CD4-positive, alpha-beta T cell treated with Interleukin-4 for 1 hour (primary cell): ENCODE data around the gene TLE2.

ENCODE experiments used
- DNase-seq, 2 donors: peaks; one replicate each; pipeline ENCODE4 v3.0.0-alpha.2; 2020 to 2022

Gene TLE2

GRCh38 chr19:3036119-3036976 lies 7.3 kb upstream of the TLE2 start:
- DNase-seq: peak; percentile 82 to 86

- peak; percentile 98 to 99 for DNase-seq
Observed at GRCh38 chr19:3035542-3036118, 6.5 kb upstream of the TLE2 start.

GRCh38 chr19:3034656-3035541 lies 5.8 kb upstream of the TLE2 start:
- peak; percentile 22 to 47 for DNase-seq

- DNase-seq: no peak
Observed at GRCh38 chr19:3034406-3034655, 5.3 kb upstream of the TLE2 start.

GRCh38 chr19:3033595-3034405 lies 4.7 kb upstream of the TLE2 start:
- no peak for DNase-seq

GRCh38 chr19:3031607-3031867 lies 2.5 kb upstream of the TLE2 start:
- DNase-seq: no peak

- DNase-seq: no peak
Observed at GRCh38 chr19:3028305-3029064, 595 bp downstream of the TLE2 start.

- no peak for DNase-seq
Observed at GRCh38 chr19:3027981-3028304, 1.1 kb downstream of the TLE2 start.

- DNase-seq: no peak
Observed at GRCh38 chr19:3027292-3027691, 1.8 kb downstream of the TLE2 start.

- no peak for DNase-seq
Observed at GRCh38 chr19:3026768-3027167, 2.3 kb downstream of the TLE2 start.

- DNase-seq: no peak
Observed at GRCh38 chr19:3025549-3025886, 3.6 kb downstream of the TLE2 start.

- no peak for DNase-seq
Observed at GRCh38 chr19:3024870-3025548, 4.1 kb downstream of the TLE2 start.

- no peak for DNase-seq
Observed at GRCh38 chr19:3024509-3024869, 4.6 kb downstream of the TLE2 start.

- no peak for DNase-seq
Observed at GRCh38 chr19:3020321-3020960, 8.6 kb downstream of the TLE2 start.

GRCh38 chr19:3019211-3019854 lies 9.7 kb downstream of the TLE2 start:
- DNase-seq: no peak

- DNase-seq: no peak
Observed at GRCh38 chr19:3017923-3018322, 11.2 kb downstream of the TLE2 start.

GRCh38 chr19:3015126-3016057 lies 13.7 kb downstream of the TLE2 start:
- no peak for DNase-seq

- no peak for DNase-seq
Observed at GRCh38 chr19:3014135-3014534, 14.9 kb downstream of the TLE2 start.

- no peak for DNase-seq
Observed at GRCh38 chr19:3013263-3013725, 15.8 kb downstream of the TLE2 start.
